ENCODE results near the gene KCNQ1. TPM values are rescaled to one million over a fixed set of nuclear protein-coding genes. Genes with fewer than 3 reads are reported as not detected.

The KCNQ1 gene
- total RNA-seq, 1 experiment from 2014 or later: 10.7 TPM

DNA sequence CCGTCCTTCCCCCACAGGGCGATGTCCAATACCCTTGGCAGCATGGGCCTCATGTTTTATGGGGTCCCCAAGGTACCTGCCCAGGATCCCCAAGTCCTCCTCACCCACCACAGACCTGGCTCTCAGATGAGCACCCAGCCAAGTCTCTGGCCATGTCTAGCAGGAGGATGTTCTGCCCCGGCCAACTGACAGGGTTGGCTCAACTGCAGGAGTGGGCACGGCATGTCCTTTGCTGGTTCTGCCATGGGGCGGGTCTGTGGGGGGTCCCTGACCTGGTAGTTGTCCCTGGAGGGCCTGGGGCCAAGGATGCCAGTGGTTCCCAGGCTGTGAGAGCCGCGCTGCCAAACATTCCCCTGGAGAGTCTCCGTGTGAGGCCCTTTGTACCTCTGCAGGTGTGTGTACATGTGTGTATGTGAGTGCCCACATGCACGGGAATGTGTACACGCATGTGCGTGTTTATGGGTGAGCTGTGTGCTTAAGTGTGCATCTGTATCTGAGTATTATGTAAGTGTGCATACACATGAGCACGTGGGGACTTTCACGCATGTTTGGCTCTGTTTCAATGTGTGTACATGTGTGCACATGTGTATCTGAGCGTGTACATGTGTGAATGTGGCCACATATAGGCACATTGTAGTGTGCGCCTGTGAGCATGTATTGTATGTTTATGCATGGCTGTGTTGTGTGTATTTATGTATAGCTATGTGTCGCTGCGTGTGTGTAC is 85.5 kb downstream of the KCNQ1 start:
- H3K9ac ChIP-seq (ENCODE audit: low read length): no peak overlapping the region
- RAD21 ChIA-PET (ENCODE audit: low non-redundant PET in 1 of 2, low total read pairs in 2 of 2, uncharacterized antibody in 2 of 2, unreplicated experiment in 2 of 2): interaction anchor here (1.1 to 4.4 kb wide), 4 partner anchors 102 to 358 kb away, joined by 3 to 29 read pairs (median 8); partner anchors contain the start of gene TSSC4 (in 1 of the 2)
- H3K27me3 ChIP-seq (ENCODE audit: insufficient read depth, low read length): no peaks in the 10 kb centered on the region
- no peaks in the 10 kb centered on the region for H3K79me2 ChIP-seq (ENCODE audit: insufficient read depth, low read length)
- POLR2A ChIA-PET: no interaction called here
- ATAC-seq (no peak), DNase-seq (ENCODE audit: low read depth, low spot score) (no peak)
- H3K9me2 ChIP-seq (ENCODE audit: insufficient read depth): no peaks in the 10 kb centered on the region
- CTCF ChIA-PET: interaction anchor here (1.2 to 5.4 kb wide), 3 partner anchors 104 to 357 kb away, joined by 3 to 337 read pairs (median 64); partner anchors contain the start of gene CDKN1C
- peaks cover 22 to 31% of the 10 kb centered on the region in 2 experiments for H3K4me1 ChIP-seq (ENCODE audit: control insufficient read depth in 1 of 2, insufficient read depth in 2 of 2, low read length in 2 of 2)
- H3K27ac ChIP-seq (ENCODE audit: low read depth, low read length): no peak overlapping the region
- H3K4me3 ChIP-seq (replicated peaks in 1 of 2; ENCODE audit: low read depth in 1 of 2, low read length in 2 of 2): no peak overlapping the region
- no peaks in the 10 kb centered on the region for H4K20me1 ChIP-seq (ENCODE audit: insufficient read depth)
- intact Hi-C loops (cut with micrococcal nuclease): loop anchor here (5.0 to 10.0 kb wide), 2 partner anchors 335 to 887 kb away; no protein-coding TSS in a partner anchor
- TF ChIP-seq SP1 (IDR thresholded peaks at IDR 0.05; ENCODE audit: low read depth) (no peak), POLR2AphosphoS5 (IDR thresholded peaks at IDR 0.05; ENCODE audit: low read depth, low read length) (no peak), CBX3 (IDR thresholded peaks at IDR 0.05; ENCODE audit: low read depth) (no peak), SRF (IDR thresholded peaks at IDR 0.05; ENCODE audit: low read depth) (no peak), CEBPB (IDR thresholded peaks at IDR 0.05; ENCODE audit: low read depth) (no peak), TCF7L2 (IDR thresholded peaks at IDR 0.05; ENCODE audit: borderline replicate concordance, extremely low read depth, insufficient read depth, insufficient read length) (no peak), ATF3 (IDR thresholded peaks at IDR 0.05) (no peak), RAD21 (IDR thresholded peaks at IDR 0.05; ENCODE audit: low read depth) (no peak), POLR2A (IDR thresholded peaks at IDR 0.05; ENCODE audit: borderline replicate concordance, extremely low read depth, insufficient read depth, insufficient read length) (no peak), SIN3A (IDR thresholded peaks at IDR 0.05; ENCODE audit: low read depth) (no peak), MAX (IDR thresholded peaks at IDR 0.05) (no peak)
- TF ChIP-seq, protein P1, sequence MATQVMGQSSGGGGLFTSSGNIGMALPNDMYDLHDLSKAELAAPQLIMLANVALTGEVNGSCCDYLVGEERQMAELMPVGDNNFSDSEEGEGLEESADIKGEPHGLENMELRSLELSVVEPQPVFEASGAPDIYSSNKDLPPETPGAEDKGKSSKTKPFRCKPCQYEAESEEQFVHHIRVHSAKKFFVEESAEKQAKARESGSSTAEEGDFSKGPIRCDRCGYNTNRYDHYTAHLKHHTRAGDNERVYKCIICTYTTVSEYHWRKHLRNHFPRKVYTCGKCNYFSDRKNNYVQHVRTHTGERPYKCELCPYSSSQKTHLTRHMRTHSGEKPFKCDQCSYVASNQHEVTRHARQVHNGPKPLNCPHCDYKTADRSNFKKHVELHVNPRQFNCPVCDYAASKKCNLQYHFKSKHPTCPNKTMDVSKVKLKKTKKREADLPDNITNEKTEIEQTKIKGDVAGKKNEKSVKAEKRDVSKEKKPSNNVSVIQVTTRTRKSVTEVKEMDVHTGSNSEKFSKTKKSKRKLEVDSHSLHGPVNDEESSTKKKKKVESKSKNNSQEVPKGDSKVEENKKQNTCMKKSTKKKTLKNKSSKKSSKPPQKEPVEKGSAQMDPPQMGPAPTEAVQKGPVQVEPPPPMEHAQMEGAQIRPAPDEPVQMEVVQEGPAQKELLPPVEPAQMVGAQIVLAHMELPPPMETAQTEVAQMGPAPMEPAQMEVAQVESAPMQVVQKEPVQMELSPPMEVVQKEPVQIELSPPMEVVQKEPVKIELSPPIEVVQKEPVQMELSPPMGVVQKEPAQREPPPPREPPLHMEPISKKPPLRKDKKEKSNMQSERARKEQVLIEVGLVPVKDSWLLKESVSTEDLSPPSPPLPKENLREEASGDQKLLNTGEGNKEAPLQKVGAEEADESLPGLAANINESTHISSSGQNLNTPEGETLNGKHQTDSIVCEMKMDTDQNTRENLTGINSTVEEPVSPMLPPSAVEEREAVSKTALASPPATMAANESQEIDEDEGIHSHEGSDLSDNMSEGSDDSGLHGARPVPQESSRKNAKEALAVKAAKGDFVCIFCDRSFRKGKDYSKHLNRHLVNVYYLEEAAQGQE (IDR thresholded peaks at IDR 0.05; ENCODE audit: low read depth): no peak
- no peaks in the 10 kb centered on the region for H3K36me3 ChIP-seq (ENCODE audit: control insufficient read depth in 1 of 2, insufficient read depth in 2 of 2, low read length in 2 of 2)
- no peak overlapping the region for H2AFZ ChIP-seq (ENCODE audit: low read depth, low read length, poor library complexity, severe bottlenecking)
- no peaks in the 10 kb centered on the region for H3K9me3 ChIP-seq (ENCODE audit: control insufficient read depth in 1 of 2, insufficient read depth in 1 of 2, low read depth in 1 of 2, low read length in 2 of 2)
- H3K4me2 ChIP-seq (ENCODE audit: low read length): no peak overlapping the region
- no TSS peak for BruUV-seq (replicated peaks)
